ENCODE data around the gene STXBP3. TPM values are rescaled to one million over a fixed set of nuclear protein-coding genes. Genes with fewer than 3 reads are reported as not detected.

Gene STXBP3
- total RNA-seq, 1 experiment from 2014 or later = 68.9 TPM

DNA sequence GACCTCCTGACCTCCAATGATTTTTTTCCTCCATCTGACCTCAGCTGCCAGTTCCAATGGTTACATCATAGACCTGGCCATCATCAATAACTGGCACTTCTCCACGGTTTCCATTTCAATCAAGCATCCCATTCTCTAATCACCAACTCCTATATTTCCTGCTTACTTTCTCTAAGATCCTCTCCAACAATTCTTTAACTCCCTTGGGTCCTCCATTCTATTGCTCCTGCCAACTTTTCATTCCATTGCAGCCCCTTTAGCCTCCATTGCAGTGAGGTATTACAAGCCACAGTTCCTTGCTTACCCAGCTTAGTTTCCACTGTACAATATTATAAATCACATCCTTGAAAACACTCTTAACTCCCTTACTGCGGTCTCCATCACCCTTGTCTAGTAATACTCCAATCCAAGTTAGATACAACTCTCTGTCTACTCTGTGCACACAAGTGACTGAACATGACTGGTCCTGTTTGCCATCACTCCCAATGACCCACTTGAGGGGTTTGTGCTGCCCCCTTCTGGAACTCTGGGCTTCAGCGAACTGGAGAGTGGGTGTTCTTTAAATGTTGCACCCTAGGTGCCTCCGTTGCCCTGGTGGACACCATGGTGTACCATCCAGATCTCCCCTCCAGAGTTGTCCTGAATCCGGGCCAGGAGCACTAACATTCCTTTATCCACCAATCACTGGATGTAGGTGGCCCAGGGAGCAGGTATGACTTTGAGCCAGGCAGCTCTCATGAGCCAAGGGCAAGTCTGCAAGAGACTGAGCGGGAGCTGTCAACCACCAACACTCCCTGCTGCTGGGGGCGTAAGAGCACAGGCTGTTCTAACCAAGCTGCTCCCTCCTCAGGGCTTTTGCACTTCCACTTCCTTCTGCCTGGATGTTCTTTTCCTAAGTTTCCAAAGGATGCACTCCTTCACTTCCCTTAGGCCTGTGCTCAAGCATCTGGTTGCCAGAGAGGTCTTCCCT, 37.5 kb upstream of the STXBP3 start:
- H3K4me3 ChIP-seq (ENCODE audit: low read length) = no peak overlapping the region
- peak; percentile 79 for DNase-seq
- no peaks in the 10 kb centered on the region for H4K20me1 ChIP-seq (ENCODE audit: insufficient read depth, low read depth, low read length)
- no peak overlapping the region for H3K4me2 ChIP-seq (ENCODE audit: low read depth, low read length, poor library complexity, severe bottlenecking)
- H3K36me3 ChIP-seq (ENCODE audit: insufficient read depth, low read length) = no peaks in the 10 kb centered on the region
- no peaks in the 10 kb centered on the region for H3K27me3 ChIP-seq (ENCODE audit: low read length)
- H3K27ac ChIP-seq (ENCODE audit: low read length) = no peak overlapping the region
- H3K4me1 ChIP-seq (ENCODE audit: low read length) = no peaks in the 10 kb centered on the region
- H2AFZ ChIP-seq (ENCODE audit: low read length) = peak overlapping the region; percentile 70; the same call in 1 of the 2 replicates
- no peaks in the 10 kb centered on the region for H3K9me3 ChIP-seq (ENCODE audit: low read length)
- H3K9me2 ChIP-seq (replicated peaks; ENCODE audit: insufficient read depth, low read length) = no peaks in the 10 kb centered on the region
- H3K79me2 ChIP-seq (ENCODE audit: low read length) = no peaks in the 10 kb centered on the region
- no peak overlapping the region for H3K9ac ChIP-seq (ENCODE audit: low read length)

DNA sequence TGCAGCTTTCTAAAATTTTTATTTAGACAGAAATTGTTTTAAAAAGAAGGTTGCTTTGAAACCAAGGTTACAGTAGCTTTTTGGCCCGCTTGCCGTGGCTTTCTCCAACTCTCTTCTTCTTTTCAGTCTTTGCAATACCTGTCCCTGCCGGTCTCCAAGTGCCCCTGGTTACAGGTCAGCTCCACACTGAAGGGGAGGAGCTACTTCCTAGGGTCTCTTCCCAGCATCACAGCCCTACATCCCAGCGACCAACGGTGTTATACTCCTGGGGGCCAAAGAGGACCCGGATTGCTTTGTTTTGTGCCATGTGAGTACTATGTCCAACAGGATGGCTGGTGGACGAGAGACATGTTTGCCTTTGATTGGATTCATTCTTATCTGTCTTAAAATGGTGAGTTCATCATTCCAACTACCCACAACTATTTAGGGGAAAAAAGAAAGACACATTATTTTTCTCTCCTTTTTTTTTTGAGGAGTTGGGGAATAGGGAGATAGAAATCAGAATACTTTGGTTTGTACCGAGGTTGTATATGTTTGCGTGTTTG, 33.8 kb upstream of the STXBP3 start, which contains the start of gene FNDC7:
FNDC7 (plus strand) TSS at position 303 of the 545 bp plus-strand sequence; CDS start at position 329, 26 bp downstream.
- Histone ChIP-seq H4K20me1 (ENCODE audit: insufficient read depth, low read depth, low read length) (no peaks in the 10 kb centered on the region), H3K9ac (ENCODE audit: low read length) (no peak within 1 kb of the TSS), H3K4me3 (ENCODE audit: low read length) (no peak within 1 kb of the TSS), H3K36me3 (ENCODE audit: insufficient read depth, low read length) (no peaks in the 10 kb centered on the region), H2AFZ (ENCODE audit: low read length) (no peak within 1 kb of the TSS), H3K79me2 (ENCODE audit: low read length) (no peaks in the 10 kb centered on the region), H3K27ac (ENCODE audit: low read length) (no peak within 1 kb of the TSS), H3K9me2 (replicated peaks; ENCODE audit: insufficient read depth, low read length) (no peaks in the 10 kb centered on the region), H3K4me1 (ENCODE audit: low read length) (no peaks in the 10 kb centered on the region), H3K27me3 (ENCODE audit: low read length) (no peaks in the 10 kb centered on the region), H3K9me3 (ENCODE audit: low read length) (no peaks in the 10 kb centered on the region), H3K4me2 (ENCODE audit: low read depth, low read length, poor library complexity, severe bottlenecking) (no peak within 1 kb of the TSS)
- DNase-seq = no peak

DNA sequence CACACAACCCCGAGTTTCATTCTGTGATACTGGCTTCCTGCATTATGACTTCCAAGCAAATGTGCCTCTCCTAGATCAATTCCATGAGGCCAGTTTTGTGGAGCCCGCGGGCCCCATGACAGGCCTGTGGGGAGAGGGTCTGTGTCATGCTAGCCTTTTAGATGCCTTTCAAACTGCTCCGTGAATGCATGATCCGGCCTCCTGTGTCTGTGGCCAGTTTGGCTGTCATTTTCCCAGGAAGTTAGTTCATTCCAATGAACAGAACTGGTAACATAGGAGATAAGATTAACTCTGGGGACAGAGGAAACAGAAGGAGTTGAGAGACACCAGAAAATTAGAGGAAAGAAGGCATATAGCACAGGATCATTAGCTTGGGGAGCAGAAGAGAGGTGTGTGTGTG, 30.5 kb upstream of the STXBP3 start:
- peaks cover 2% of the 10 kb centered on the region; the same call in 1 of the 2 replicates for H3K4me1 ChIP-seq (ENCODE audit: low read length)
- no peak overlapping the region for H3K9ac ChIP-seq (ENCODE audit: low read length)
- H3K9me3 ChIP-seq (ENCODE audit: low read length) = no peaks in the 10 kb centered on the region
- H4K20me1 ChIP-seq (ENCODE audit: insufficient read depth, low read depth, low read length) = no peaks in the 10 kb centered on the region
- DNase-seq = no peak
- no peaks in the 10 kb centered on the region for H3K9me2 ChIP-seq (replicated peaks; ENCODE audit: insufficient read depth, low read length)
- no peaks in the 10 kb centered on the region for H3K36me3 ChIP-seq (ENCODE audit: insufficient read depth, low read length)
- no peak overlapping the region for H2AFZ ChIP-seq (ENCODE audit: low read length)
- no peaks in the 10 kb centered on the region for H3K27me3 ChIP-seq (ENCODE audit: low read length)
- no peaks in the 10 kb centered on the region for H3K79me2 ChIP-seq (ENCODE audit: low read length)
- no peak overlapping the region for H3K27ac ChIP-seq (ENCODE audit: low read length)
- no peak overlapping the region for H3K4me2 ChIP-seq (ENCODE audit: low read depth, low read length, poor library complexity, severe bottlenecking)
- no peak overlapping the region for H3K4me3 ChIP-seq (ENCODE audit: low read length)

DNA sequence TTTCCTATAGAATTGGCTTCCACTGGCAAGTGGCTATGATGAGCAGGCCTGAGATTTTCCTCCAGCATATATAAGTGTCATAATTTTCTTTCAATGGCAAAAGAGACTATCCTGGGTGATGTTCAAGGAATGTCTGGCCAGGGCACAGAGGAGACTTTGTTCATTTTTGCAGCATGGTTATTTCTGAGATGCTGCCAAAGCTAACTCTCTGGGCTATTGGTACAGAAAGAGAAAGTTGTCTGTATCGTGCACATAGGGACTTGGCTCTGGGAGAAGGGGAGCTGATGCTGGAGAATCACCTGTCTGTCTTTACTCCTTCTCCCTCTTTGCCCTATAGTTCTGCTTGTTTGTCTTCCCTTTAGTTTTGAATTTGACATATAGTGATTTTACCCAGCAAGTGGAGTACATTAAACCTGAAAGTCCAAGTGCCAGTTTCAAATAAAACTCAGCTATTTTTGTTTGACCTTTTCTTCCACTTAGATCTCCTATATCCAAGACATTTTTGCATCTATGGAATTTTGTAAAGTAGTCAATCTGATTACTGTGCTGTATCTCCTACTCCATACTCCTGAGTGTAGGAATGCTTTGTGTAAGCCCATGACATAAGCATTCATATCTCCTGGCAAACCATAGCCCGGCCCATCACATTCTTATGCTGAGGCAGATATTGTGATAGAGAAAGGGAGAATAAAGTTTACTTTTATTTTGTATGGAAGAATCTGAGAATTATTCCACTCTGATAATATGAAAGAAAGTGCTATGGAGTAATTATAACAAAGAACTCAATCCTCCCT, 29.8 kb upstream of the STXBP3 start:
- no peak overlapping the region for H2AFZ ChIP-seq (ENCODE audit: low read length)
- H3K4me2 ChIP-seq (ENCODE audit: low read depth, low read length, poor library complexity, severe bottlenecking) = no peak overlapping the region
- no peaks in the 10 kb centered on the region for H3K27me3 ChIP-seq (ENCODE audit: low read length)
- no peaks in the 10 kb centered on the region for H4K20me1 ChIP-seq (ENCODE audit: insufficient read depth, low read depth, low read length)
- H3K36me3 ChIP-seq (ENCODE audit: insufficient read depth, low read length) = no peaks in the 10 kb centered on the region
- peaks cover 2% of the 10 kb centered on the region; the same call in 1 of the 2 replicates for H3K4me1 ChIP-seq (ENCODE audit: low read length)
- no peak for DNase-seq
- H3K79me2 ChIP-seq (ENCODE audit: low read length) = no peaks in the 10 kb centered on the region
- no peaks in the 10 kb centered on the region for H3K9me3 ChIP-seq (ENCODE audit: low read length)
- no peak overlapping the region for H3K27ac ChIP-seq (ENCODE audit: low read length)
- no peaks in the 10 kb centered on the region for H3K9me2 ChIP-seq (replicated peaks; ENCODE audit: insufficient read depth, low read length)
- H3K9ac ChIP-seq (ENCODE audit: low read length) = no peak overlapping the region
- no peak overlapping the region for H3K4me3 ChIP-seq (ENCODE audit: low read length)

DNA sequence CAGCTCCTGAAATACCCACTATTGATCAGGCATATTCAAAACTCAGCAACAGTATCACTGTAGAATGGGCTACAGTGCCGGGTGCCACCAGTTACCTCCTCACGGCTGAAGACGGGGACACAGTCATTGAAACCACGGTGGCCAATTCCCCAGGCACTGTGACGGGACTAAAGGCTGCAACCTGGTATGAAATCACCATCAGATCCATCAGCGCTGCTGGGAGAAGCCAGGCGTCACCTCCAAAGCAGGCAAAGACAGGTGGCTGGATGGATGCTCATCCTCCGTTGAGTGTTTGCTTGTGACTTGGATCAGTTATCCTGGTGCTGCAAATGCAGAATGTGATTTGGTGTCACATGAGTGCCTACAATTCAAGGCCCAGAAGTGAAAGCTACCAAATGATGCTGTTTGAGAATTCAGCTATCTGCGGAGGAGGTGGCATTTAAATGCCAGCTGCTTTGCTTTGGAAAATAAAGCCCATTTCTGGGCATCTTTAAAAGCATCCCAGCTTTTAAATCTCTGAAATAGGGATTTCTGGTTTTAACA, 28.6 kb upstream of the STXBP3 start:
- no peaks in the 10 kb centered on the region for H3K79me2 ChIP-seq (ENCODE audit: low read length)
- no peak overlapping the region for H3K4me2 ChIP-seq (ENCODE audit: low read depth, low read length, poor library complexity, severe bottlenecking)
- H4K20me1 ChIP-seq (ENCODE audit: insufficient read depth, low read depth, low read length) = no peaks in the 10 kb centered on the region
- H2AFZ ChIP-seq (ENCODE audit: low read length) = no peak overlapping the region
- no peaks in the 10 kb centered on the region for H3K9me2 ChIP-seq (replicated peaks; ENCODE audit: insufficient read depth, low read length)
- no peaks in the 10 kb centered on the region for H3K27me3 ChIP-seq (ENCODE audit: low read length)
- H3K9ac ChIP-seq (ENCODE audit: low read length) = no peak overlapping the region
- H3K4me3 ChIP-seq (ENCODE audit: low read length) = no peak overlapping the region
- H3K4me1 ChIP-seq (ENCODE audit: low read length) = peaks cover 2% of the 10 kb centered on the region; the same call in 1 of the 2 replicates
- no peaks in the 10 kb centered on the region for H3K36me3 ChIP-seq (ENCODE audit: insufficient read depth, low read length)
- H3K27ac ChIP-seq (ENCODE audit: low read length) = no peak overlapping the region
- DNase-seq = no peak
- H3K9me3 ChIP-seq (ENCODE audit: low read length) = no peaks in the 10 kb centered on the region

DNA sequence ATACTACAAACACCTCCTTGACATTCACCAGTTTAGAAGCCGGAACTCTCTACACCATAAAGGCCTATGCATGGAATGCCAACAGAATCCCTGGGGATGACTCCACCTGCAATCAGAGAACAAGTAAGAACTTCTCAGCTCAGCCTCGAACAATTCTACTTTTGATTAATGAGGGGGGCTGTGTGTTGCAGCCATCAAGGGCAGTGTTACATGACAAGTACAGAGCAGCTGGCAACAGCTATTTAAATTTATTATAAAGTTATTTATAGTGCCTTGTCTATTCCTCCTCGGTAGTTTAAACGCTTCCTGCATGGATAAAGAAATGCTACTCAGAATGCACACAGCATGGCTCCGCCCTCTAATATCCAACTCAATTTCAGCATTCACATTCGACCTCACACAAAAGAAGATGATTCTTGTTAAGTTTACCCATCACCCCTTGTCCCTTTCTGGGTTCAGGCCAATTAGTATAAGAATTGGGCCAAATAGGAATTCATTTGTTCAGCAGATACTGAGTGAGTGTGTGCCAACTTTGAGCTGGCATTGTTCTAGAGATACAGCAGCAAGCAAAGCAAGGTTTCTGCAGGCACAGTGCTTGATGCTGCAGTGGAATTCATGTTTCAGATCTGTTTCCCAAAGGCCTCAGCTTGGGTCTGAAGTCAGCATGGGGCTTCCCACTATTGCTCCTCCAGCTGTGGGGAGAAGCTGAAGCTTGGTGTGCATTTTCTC, 27.4 kb upstream of the STXBP3 start:
- H3K4me2 ChIP-seq (ENCODE audit: low read depth, low read length, poor library complexity, severe bottlenecking) = no peak overlapping the region

DNA sequence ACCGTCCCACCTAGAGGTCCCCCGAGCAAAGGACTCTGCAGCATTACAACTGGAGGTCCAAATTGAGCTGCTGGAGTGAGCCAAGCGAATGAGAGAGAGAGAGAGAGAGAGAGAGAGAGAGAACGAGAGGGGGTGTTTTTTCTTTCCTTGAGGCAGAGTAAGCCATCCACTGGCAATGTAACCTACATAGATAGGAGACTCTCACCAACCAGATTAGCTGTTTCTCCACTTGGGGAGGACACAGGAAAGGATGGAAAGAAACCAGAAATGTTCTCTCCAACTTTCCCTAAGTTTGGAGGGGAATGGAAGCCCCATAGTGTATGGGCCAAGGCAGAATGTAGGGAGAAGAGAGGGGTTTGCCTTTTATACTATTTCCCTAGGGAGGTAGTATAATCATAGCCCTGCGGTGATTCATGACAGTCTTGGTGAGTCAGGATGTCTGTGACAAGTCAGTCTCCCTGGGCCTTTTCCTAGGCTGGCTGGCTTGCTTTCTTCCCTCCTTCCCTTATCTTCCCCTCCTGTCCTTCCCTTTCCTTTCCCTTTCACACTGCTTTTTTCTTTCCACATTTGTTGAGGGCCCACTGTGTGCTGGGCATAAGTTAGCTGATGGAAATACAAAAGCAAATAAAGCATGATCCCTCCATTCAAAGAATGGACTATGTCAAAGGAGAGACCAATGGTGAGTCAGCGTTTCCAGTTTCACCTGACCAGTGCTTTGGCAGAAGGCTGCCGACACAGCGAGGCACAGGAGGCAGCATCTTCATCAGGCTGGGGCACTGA, 26.6 kb upstream of the STXBP3 start:
- Histone ChIP-seq H3K27me3 (ENCODE audit: low read length) (no peaks in the 10 kb centered on the region), H4K20me1 (ENCODE audit: insufficient read depth, low read depth, low read length) (no peaks in the 10 kb centered on the region), H3K36me3 (ENCODE audit: insufficient read depth, low read length) (no peaks in the 10 kb centered on the region), H3K4me3 (ENCODE audit: low read length) (no peak overlapping the region), H3K4me2 (ENCODE audit: low read depth, low read length, poor library complexity, severe bottlenecking) (no peak overlapping the region), H3K4me1 (ENCODE audit: low read length) (peaks cover 2% of the 10 kb centered on the region; the same call in 1 of the 2 replicates), H3K79me2 (ENCODE audit: low read length) (no peaks in the 10 kb centered on the region), H3K27ac (ENCODE audit: low read length) (no peak overlapping the region), H3K9me3 (ENCODE audit: low read length) (no peaks in the 10 kb centered on the region), H3K9ac (ENCODE audit: low read length) (no peak overlapping the region), H3K9me2 (replicated peaks; ENCODE audit: insufficient read depth, low read length) (no peaks in the 10 kb centered on the region), H2AFZ (ENCODE audit: low read length) (no peak overlapping the region)
- no peak for DNase-seq

More for the DNA sequence above, 27.4 kb upstream of the STXBP3 start:
- Histone ChIP-seq H3K4me1 (ENCODE audit: low read length) (peaks cover 2% of the 10 kb centered on the region; the same call in 1 of the 2 replicates), H3K36me3 (ENCODE audit: insufficient read depth, low read length) (no peaks in the 10 kb centered on the region), H2AFZ (ENCODE audit: low read length) (no peak overlapping the region), H3K79me2 (ENCODE audit: low read length) (no peaks in the 10 kb centered on the region), H3K27me3 (ENCODE audit: low read length) (no peaks in the 10 kb centered on the region), H4K20me1 (ENCODE audit: insufficient read depth, low read depth, low read length) (no peaks in the 10 kb centered on the region), H3K9me2 (replicated peaks; ENCODE audit: insufficient read depth, low read length) (no peaks in the 10 kb centered on the region), H3K9me3 (ENCODE audit: low read length) (no peaks in the 10 kb centered on the region), H3K27ac (ENCODE audit: low read length) (no peak overlapping the region), H3K9ac (ENCODE audit: low read length) (no peak overlapping the region), H3K4me3 (ENCODE audit: low read length) (no peak overlapping the region)
- DNase-seq = no peak
